Nephron progenitor cell (in vitro differentiated cells): ENCODE data around the gene MLST8.

Experiments used
- DNase-seq: peaks from one replicate; pipeline ENCODE4 v3.0.0; 2021
- H3K27ac Mint-ChIP-seq: 2 replicates; pipeline ENCODE4 v1.8.0; 2021; ENCODE audit warnings: mild to moderate bottlenecking, moderate library complexity, mixed read lengths
- H3K27me3 Mint-ChIP-seq: 2 replicates; pipeline ENCODE4 v1.8.0; 2021; ENCODE audit warnings: mild to moderate bottlenecking, low read depth, mixed read lengths; ENCODE audit not compliant: poor library complexity
- H3K36me3 Mint-ChIP-seq: 2 replicates; pipeline ENCODE4 v1.8.0; 2021; ENCODE audit warnings: low read depth, mixed read lengths
- H3K4me1 Mint-ChIP-seq: 2 replicates; pipeline ENCODE4 v1.8.0; 2021; ENCODE audit warnings: mixed read lengths
- H3K4me3 Mint-ChIP-seq: 2 replicates; pipeline ENCODE4 v1.8.0; 2021; ENCODE audit warnings: mild to moderate bottlenecking, moderate library complexity, mixed read lengths
- H3K9me3 Mint-ChIP-seq: 2 replicates; pipeline ENCODE4 v1.8.0; 2021; ENCODE audit warnings: mild to moderate bottlenecking, moderate library complexity, mixed read lengths
- TF ChIP-seq, protein P1 (sequence below): fragments of 200-600 bp; sonication (generic); IDR thresholded peaks from 2 replicates; pipeline ENCODE4 v1.5.0; 2021; ENCODE audit warnings: antibody characterized with exemption

Gene MLST8

DNA sequence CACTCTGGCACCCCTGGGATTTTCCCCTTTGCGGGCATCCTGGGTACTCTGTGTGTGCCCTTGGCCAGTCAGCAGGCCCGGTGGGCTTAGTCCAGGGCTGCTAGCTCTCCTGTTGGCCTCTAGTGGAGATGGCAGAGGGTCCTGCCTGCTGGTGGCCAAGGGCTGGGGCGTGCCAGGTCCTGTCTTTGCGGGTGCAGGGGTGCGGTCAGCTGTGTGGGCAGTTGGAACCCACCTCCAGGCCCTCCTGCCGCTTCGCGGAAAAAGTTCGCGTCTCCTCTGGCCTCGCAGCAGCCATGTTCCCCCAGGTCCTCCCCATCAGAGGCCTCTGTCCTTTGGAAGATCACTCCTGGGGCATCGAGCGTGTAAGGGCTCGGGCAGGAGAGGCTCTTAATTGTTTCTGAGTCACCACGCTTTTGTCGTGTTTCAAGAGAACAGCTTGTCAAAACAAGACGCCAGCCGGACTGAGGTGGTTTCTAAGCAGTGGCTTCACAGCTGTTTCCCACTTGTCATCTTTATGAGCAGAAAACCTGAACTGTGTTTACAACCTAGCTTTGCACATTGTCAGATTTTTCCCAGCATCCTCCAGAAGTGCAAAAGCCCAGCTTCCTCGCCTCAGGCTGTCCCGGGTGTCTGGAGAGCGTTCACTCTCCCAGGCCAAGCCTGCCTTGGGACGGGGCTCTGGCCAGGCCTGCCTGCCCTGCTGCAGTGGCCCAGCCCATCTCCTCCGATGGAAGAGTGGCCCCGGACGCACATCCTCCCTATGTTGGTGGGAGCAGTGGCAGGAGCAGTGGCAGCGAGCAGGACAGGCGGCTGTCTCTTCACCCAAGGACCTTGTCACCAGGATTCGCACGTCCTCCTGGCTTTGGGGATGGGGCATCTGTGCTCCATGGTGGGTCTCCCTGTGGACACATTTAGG, 26.0 kb downstream of the MLST8 start:
- no peaks in the 10 kb centered on the region for H3K9me3 Mint-ChIP-seq
- peaks cover 5% of the 10 kb centered on the region for H3K36me3 Mint-ChIP-seq
- H3K4me3 Mint-ChIP-seq = no peak overlapping the region
- no peak for DNase-seq
- TF ChIP-seq, protein P1, sequence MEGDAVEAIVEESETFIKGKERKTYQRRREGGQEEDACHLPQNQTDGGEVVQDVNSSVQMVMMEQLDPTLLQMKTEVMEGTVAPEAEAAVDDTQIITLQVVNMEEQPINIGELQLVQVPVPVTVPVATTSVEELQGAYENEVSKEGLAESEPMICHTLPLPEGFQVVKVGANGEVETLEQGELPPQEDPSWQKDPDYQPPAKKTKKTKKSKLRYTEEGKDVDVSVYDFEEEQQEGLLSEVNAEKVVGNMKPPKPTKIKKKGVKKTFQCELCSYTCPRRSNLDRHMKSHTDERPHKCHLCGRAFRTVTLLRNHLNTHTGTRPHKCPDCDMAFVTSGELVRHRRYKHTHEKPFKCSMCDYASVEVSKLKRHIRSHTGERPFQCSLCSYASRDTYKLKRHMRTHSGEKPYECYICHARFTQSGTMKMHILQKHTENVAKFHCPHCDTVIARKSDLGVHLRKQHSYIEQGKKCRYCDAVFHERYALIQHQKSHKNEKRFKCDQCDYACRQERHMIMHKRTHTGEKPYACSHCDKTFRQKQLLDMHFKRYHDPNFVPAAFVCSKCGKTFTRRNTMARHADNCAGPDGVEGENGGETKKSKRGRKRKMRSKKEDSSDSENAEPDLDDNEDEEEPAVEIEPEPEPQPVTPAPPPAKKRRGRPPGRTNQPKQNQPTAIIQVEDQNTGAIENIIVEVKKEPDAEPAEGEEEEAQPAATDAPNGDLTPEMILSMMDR = no peak
- H3K27ac Mint-ChIP-seq = peak overlapping the region; percentile 19
- peaks cover 8% of the 10 kb centered on the region for H3K4me1 Mint-ChIP-seq
- H3K27me3 Mint-ChIP-seq = peaks cover 10% of the 10 kb centered on the region

DNA sequence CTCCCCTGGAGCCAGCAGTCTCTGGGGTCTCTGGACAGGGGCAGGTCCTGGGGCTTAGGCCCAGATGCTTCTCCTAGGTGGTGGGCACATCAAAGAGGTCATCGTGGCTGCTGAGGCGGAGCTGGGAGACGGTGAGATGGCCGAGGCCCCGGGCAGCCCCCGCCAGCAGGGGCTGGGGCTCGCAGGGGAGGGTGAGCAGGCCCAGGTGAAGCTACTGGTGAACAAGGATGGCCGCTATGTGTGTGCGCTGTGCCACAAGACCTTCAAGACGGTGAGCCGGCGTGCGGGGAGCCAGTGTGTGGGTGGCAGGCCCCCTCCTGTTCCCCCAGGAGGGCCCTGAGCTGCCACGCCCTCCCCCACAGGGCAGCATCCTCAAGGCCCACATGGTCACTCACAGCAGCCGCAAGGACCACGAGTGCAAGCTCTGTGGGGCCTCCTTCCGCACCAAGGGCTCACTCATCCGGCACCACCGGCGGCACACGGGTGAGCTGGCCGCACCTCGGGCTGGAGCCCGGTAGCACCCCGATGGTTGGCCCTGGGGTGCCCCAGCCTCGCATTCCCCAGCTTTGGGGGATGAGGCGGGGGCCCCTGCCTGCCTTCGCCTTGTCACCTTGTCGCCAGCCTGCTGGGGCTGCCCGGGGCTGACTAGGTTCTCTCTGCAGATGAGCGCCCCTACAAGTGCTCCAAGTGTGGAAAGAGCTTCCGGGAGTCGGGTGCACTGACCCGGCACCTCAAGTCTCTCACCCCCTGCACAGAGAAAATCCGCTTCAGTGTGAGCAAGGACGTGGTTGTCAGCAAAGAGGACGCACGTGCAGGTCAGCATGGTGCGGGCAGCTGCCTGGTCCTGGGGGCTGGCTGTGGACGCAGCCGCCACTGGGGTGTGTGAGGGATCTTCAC, 27.1 kb downstream of the MLST8 start:
- H3K9me3 Mint-ChIP-seq = no peaks in the 10 kb centered on the region

DNA sequence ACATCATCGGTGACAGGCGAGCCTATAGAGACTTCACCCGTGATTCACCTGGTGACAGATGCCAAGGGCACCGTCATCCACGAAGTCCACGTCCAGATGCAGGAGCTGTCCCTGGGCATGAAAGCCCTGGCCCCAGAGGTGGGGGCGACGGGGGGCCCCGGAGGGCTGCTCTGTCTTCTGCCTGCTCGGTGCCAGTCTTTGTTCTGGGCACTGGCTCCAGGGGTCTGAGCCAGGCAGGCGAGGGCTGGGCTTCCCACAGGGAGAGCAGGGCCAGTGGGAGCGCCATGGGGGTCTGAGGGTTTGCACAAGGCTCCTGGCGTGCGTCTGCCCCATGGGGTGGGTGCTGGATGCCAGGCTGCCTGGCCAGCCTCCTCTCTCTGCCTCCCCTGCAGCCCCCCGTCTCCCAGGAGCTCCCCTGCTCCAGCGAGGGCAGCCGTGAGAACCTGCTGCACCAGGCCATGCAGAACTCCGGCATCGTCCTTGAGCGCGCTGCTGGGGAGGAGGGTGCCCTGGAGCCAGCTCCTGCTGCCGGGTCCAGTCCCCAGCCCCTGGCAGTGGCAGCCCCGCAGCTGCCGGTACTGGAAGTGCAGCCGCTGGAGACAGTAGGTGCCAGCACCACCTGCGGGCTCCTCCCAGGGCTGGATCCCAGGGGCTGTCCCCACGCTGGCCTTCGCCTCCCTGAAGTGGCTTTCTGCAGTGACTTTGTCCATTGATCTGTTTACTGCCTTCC, 28.0 kb downstream of the MLST8 start:
- DNase-seq = no peak
- H3K36me3 Mint-ChIP-seq = no peaks in the 10 kb centered on the region
- H3K27me3 Mint-ChIP-seq = peaks cover 22% of the 10 kb centered on the region
- no peak overlapping the region for H3K4me3 Mint-ChIP-seq
- no peaks in the 10 kb centered on the region for H3K9me3 Mint-ChIP-seq
- no peaks in the 10 kb centered on the region for H3K4me1 Mint-ChIP-seq
- TF ChIP-seq, protein P1 = no peak
- no peak overlapping the region for H3K27ac Mint-ChIP-seq

More for the DNA sequence above, 27.1 kb downstream of the MLST8 start:
- H3K4me1 Mint-ChIP-seq = no peaks in the 10 kb centered on the region
- TF ChIP-seq, protein P1 = no peak
- no peak for DNase-seq
- no peak overlapping the region for H3K4me3 Mint-ChIP-seq
- H3K27me3 Mint-ChIP-seq = peaks cover 15% of the 10 kb centered on the region
- no peak overlapping the region for H3K27ac Mint-ChIP-seq
- no peaks in the 10 kb centered on the region for H3K36me3 Mint-ChIP-seq

DNA sequence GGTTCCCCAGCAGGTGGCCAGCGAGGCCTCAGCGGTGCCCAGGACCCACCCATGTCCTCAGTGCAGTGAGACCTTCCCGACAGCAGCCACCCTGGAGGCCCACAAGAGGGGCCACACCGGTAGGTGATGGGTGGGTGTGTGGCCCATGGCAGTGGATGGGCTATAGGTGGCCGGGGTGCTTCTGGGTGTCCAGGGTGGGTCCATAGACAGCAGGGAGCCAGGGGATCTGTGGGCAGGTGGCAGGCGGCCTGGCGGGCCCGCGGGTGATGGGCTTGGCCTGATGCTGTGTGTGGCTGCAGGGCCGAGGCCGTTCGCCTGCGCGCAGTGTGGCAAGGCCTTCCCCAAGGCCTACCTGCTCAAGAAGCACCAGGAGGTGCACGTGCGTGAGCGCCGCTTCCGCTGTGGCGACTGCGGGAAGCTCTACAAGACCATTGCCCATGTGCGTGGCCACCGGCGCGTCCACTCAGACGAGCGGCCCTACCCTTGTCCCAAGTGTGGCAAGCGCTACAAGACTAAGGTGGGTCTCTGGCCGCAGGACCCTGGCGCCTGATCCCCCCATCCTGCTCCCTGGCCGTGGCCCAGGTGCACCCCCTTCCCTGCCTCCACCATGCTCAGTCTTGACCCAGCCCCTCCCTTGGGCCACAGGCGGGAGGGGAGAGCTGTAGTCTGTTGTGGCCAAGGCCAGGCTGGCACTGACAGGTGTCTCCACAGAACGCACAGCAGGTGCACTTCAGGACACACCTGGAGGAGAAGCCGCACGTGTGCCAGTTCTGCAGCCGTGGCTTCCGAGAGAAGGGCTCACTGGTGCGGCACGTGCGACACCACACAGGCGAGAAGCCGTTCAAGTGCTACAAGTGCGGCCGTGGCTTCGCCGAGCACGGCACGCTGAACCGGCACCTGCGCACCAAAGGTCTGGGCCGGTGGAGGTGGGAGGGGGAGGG, 28.9 kb downstream of the MLST8 start:
- H3K4me3 Mint-ChIP-seq = no peak overlapping the region
- H3K9me3 Mint-ChIP-seq = no peaks in the 10 kb centered on the region
- H3K36me3 Mint-ChIP-seq = no peaks in the 10 kb centered on the region
- TF ChIP-seq, protein P1 = no peak
- no peaks in the 10 kb centered on the region for H3K4me1 Mint-ChIP-seq
- peaks cover 28% of the 10 kb centered on the region for H3K27me3 Mint-ChIP-seq
- H3K27ac Mint-ChIP-seq = no peak overlapping the region
- DNase-seq = no peak

DNA sequence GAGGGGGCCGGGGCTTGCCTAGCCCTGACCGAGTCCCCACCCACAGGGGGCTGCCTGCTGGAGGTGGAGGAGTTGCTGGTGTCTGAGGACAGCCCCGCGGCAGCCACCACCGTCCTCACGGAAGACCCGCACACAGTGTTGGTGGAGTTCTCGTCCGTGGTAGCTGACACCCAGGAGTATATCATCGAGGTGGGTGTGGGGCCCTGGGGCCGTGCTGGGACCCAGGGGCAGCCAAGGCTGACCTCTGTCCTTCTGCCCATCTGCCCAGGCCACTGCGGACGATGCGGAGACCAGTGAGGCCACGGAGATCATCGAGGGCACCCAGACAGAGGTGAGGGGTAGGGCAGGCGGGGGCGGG, 29.5 kb downstream of the MLST8 start:
- Mint-ChIP-seq H3K4me3 (no peak overlapping the region), H3K27me3 (peaks cover 33% of the 10 kb centered on the region), H3K27ac (no peak overlapping the region), H3K4me1 (no peaks in the 10 kb centered on the region), H3K9me3 (no peaks in the 10 kb centered on the region), H3K36me3 (peaks cover 5% of the 10 kb centered on the region)
- TF ChIP-seq, protein P1 = no peak
- DNase-seq = no peak
